SKM-1 treated with dmso at 0.1 percent for 144 hours (cell line): ENCODE data around the gene CAVIN1.
"Not testable (repeated sequence)": the region's sequence is repeated elsewhere in the genome, so short reads cannot be mapped to it uniquely, and the experiment has no call there.

ENCODE experiments used
- DNase-seq: peaks from one replicate; lab custom pipeline; 2025; ENCODE audit not compliant: unreplicated experiment; lab: John Stamatoyannopoulos, UW

Gene CAVIN1

DNA sequence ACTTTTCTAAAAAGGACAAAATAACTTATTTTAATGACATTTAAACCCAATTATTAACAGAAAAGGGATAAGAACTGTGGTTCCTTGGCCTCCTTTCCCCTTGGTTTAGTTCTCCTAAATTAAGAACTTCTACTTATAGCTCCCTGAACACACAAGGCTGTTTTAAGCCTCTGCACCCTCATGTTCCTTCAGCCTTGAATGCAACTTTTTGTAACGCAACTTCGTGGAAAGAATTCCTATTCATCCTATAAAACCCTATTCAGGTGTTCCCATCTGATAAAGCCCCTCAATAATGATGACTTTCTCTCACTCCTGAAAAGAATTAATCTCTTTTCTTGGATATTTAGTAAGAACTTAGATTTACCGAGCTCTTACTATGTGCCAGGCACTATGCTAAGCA lies 41.2 kb downstream of the CAVIN1 start:
- no peak for DNase-seq

DNA sequence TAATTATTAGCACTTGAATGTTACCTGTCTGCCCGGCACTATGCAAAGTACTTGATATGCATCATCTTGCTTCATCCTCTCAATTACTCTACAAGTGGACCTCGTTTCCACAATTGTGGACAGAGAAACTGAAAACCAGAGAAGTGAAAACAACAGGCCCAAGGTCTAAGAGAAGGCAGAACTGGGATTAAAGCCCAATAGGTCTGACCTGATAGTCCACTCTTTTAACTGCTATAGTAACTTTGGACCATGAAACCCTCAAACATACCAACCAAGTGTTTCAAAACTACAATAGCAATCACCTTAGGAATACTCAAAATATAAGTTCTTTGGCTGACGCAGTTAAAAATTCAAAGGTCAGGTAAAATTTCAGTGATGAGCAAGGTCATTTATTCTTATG lies 42.1 kb downstream of the CAVIN1 start:
- DNase-seq, result no peak

DNA sequence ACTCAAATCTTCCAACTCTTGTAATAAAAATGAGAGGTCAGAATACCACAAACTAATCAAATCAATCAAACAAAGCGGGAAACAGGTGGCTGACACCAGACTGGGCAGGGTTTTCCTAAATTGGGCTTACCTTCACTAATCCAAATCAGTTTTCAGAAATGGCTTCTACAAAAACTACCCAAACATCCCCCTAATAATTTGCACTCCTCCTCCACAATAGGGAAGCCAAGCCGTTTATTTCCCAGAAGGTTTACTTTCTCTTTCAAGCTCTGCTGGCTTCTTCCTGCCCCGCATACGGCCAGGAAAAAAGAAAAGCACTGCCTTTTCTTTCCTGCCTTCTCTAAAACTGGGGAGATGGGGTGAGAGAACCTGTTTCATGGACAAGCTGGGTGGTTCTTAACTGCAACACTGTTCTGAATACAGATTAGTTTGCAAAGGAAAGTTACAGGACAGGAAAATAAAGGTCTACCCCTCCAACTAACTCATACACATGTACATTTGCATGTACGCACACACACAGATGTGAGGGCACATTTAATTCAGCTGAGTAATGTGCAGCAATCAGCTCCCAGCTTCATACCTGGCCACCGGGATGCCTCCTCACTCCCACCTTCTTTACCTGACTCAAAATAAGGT lies 44.0 kb downstream of the CAVIN1 start:
- DNase-seq, result no peak

DNA sequence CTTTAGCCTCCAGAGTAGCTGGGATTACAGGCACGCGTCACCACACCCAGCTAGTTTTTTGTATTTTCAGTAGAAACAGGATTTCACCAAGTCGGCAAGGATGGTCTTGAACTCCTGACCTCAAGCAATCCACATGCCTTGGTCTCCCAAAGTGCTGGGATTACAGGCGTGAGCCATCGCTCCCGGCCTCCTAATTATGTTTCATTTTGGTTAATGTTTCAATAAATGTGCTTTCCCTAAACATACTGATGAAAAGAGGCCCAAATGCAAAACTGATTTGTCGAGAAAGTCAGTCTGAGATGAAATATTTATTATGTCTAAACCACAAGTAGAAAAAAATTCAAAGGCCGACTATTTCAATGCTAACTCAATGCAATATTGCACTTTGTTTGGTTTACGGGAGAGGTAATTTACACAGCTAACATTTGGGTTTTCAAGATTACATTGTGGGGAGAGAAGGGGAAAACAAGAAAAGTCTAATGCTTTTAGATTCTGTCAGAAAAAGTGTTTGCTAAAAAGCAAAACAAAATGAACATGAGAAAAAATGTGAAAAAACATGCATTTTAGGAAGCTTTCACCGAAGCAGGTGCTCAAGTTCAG lies 44.6 kb downstream of the CAVIN1 start:
- no peak for DNase-seq

DNA sequence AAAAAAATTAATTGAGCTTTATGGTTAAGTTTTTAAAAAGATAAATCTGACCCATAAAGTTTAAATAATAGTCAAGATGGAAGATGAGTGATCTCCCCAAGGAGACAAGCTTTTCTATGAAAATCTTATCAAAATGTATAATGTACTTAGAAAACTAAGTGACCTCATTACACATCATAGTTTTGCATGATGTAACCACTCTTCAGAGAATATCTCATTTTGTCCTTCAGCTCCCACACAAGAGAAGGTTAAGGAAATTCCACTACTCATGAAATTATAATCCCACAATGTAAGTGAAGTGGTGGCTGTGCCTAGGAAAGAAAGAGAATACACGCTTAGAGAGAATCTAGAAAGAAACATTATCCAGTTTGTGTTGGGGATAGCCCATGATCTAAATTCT lies 49.2 kb downstream of the CAVIN1 start:
- no peak for DNase-seq

DNA sequence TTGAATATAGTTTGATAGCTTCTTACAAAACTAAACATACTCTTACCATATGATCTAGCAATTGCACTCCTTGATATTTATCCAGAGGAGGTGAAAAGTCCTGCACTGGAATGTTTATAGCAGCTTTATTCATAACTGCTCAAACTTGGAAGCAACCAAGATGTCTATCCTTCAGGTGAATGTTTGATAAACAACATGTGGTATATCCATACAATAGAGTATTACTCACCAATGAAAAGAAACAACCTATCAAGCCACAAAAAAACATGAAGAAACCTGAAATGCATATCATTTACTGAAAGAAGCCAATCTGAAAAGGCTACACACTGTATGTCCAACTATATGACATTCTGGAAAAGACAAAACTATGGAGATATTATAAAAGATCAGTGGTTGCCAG lies 50.9 kb downstream of the CAVIN1 start:
- no peak for DNase-seq

DNA sequence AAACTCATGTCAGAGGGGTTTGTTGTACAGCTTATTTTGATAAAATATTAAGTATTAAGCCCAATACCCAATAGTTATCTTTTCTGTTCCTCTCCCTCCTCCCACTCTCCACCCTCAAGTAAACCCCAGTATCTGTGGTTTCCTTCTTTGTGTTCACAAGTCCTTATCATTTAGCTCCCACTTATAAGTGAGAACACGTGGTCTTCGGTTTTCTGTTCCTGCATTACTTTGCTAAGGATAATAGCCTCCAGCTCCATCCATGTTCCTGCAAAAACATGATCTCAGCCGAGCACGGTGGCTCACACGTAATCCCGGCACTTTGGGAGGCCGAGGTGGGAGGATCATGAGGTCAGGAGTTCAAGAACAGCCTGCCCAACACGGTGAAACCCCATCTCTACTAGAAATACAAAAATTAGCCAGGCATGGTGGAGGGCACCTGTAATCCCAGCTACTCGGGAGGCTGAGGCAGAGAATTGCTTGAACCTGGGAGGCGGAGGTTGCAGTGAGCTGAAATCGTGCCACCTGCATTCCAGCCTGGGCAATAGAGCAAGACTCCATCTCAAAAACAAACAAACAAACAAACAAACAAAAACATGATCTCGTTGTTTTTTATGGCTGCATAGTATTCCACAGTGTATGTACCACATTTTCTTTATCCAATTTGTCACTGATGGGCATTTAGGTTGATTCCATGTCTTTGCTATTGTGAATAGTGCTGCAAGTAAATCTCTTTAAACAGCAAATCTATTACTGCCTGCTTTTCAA lies 54.1 kb downstream of the CAVIN1 start:
- not testable (repeated sequence) for DNase-seq

DNA sequence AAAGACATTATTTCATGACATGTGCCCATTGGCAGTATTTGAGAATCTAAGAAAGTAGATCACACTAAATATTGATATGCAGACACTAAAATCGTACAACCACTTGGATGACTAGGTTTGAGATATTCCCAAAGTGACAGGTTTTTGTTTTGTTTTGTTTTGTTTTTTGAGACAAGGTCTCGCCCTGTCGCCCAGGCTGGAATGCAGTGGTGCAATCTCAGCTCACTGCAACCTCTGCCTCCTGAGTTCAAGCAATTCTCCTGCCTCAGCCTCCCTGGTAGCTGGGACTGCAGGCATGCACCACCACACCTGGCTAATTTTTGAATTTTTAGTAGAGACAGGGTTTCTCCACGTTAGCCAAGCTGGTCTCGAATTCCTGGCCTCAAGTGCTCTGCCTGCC lies 54.7 kb downstream of the CAVIN1 start:
- DNase-seq, result not testable (repeated sequence)

DNA sequence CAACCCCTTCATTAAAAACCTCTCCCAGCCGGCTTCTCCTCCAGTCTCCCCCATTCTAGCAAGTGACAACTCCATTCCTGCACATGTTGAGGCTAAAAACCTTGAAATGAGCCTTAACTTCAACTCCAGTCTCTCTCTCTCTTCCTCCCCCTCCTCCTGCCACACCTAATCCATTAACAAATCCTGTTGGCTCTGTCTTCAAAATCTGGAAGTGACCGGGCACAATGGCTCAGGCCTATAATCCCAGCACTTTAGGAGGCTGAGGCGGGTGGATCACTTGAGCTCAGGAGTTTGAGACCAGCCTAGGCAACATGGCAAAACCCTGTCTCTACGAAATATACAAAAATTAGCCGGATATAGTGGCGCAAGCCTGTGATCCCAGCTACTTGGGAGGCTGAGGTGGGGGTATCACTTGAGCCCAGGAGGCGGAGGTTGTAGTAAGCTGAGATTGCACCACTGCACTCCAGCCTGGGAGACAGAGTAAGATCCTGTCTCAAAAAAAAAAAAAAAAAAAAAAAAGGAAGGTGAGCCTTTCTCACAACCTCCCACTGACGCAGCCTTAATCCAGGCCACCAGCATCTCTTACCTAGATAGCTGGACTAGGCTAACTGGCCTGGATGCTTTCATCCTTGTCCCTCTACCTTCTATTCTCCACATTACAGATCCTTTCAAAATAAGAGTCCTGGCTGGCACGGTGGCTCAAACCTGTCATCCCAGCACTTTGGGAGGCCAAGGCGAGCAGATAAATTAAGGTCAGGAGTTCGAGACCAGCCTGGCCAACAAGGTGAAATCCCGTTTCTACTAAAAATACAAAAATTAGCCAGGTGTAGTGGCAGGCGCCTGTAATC lies 56.7 kb downstream of the CAVIN1 start:
- peak; percentile 23 for DNase-seq

DNA sequence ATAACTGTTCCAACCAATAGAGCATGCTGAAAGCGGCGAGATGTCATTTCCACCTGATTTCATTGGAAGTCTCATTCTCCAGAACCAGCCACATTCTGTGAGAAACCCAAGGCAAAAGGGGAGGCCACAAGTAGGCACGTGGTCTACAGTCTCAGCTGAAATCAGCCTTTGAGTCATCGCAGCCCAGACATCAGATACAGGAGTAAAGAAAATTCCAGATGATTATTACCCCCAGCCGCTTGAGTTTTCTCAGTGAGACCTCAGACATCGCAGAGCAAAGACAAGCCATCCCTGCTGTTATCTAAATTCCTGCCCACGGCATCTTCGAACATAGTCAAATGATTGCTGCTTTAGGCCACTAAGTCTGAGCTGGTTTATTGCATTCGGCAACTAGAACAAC lies 57.9 kb downstream of the CAVIN1 start:
- DNase-seq, result no peak

DNA sequence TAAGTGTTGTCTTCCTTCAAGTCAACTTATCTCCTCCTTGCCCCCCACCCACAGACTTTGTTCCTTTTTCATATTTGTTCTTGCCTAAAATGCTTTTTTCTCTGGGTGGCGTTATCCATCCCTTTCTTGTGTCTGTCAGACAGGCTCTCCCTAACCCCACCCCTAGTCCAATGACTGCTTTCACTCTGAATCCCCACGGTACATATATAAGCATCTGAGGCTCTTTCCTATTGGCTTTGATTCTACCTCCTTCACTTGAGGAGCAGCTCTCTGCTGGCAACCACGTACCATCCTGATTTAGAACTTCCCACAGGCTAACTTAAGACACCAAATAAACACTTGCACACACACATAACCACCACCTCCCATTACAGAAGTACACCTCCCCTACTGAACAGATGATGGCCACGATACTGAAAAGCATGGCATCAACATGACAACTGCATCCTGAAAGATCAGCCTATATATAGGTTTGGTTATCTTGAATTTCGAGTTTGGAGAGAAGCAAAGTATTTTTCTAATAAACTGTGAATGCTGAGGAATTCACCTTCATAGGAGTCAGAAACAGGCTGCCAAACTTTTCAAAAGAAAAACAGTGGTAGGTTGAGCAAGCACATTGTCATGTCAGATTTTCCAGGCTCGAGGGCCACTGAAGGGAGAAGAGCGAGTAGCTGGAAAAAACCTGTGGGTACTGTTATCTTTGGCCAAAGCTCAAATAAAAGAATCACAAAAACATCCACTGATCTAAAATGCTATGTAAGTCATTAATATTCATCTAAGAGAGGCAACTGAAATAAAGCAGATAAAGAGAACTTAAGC lies 59.1 kb downstream of the CAVIN1 start:
- DNase-seq, result no peak

DNA sequence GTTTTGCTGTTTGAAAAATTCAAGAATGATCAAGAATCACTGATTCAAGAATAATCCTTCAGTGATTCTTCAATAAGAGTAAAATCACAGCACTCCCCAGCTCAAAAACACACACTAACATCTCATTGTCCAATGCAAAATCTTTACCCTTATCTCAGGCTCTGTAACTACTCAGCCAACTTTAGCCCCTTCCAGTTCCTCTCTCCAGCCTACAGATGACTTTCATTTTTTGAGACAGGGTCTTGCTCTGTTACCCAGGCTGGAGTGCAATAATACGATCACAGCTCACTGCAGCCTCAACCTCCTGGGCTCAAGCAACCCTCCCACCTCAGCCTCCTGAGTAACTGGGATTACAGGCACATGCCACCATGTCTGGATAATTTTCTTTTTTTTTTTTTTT lies 59.8 kb downstream of the CAVIN1 start:
- no peak for DNase-seq

DNA sequence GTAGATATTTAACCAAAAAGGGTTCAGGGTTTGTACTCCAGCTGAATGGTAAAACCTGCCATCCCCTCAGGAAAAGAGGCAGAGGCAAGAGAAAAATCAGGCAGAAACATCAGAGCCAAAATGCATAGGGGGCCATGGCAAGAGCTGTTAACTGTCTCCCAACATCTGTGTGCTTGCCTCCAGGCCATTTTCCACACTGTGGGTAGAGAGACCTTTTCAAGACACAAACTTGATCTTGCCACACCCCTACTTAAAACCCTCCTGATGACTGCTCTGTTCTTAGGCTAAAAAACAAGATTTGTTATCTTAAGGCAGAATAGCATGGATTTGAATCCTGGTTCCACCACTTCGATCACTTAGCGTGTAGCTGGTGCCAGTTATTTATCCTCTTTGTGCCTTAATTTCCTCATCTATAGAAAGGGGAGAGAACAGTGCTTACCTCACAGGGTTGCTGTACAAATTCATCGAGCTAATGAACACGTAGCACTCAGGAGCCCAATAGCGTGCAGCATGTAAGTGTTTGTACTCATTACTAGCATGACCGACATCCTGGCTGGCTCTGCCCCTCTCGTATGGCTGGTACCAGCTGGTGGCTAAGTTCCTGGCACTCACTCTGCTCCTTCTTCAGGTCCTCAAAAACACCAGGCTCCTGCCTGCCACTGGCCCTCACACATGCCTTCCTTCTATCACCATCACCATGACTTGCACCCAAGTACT lies 60.7 kb downstream of the CAVIN1 start:
- no peak for DNase-seq

DNA sequence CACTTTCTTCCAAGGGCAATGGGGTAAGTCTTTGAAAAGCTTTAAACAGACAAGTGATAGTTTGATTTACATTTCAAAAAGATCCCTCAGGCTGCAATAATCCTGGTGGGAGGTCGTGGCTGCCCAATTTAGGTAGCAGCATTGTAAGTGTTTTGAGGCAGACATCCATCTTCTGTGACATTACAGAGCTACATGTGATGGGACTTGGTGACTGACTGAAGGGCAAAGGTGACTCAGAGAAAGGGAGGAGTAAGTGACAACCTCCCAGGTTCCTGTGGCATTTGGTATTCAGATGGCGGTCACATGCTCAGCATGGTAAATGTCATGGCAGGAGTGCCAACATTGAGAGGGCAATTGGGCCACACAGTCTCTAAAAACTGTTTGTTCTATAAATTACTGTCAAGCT lies 61.3 kb downstream of the CAVIN1 start:
- DNase-seq, result no peak

DNA sequence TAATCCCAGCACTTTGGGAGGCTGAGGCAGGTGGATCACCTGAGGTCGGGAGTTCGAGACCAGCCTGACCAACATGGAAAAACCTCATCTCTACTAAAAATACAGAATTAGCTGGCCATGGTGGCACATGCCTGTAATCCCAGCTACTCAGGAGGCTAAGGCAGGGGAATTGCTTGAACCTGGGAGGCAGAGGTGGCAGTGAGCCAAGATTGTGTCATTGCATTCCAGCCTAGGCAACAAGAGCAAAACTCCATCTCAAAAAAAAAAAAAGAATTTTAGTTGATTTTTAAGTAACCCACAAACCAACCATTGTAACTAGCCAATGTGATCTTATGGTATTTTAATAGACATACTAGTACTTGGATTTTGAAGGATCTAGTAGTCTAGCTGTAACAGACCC lies 62.7 kb downstream of the CAVIN1 start:
- DNase-seq, result not testable (repeated sequence)

DNA sequence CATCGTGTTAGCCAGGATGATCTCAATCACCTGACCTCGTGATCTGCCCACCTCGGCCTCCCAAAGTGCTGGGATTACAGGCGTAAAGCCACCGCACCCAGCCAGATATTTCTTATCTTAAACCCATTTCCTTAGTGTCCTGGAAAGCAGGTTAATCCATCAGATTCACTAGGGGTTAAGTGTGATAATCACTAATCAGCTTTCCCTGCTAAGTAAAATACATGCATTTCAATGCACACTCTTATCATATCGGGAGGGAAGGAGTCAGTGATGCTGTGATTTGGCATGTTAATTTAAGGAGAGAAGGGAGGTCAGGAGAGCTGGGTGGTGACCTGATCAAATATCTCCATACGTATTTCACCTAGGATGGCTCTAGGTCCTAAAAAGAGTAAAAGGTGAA lies 63.9 kb downstream of the CAVIN1 start:
- no peak for DNase-seq

DNA sequence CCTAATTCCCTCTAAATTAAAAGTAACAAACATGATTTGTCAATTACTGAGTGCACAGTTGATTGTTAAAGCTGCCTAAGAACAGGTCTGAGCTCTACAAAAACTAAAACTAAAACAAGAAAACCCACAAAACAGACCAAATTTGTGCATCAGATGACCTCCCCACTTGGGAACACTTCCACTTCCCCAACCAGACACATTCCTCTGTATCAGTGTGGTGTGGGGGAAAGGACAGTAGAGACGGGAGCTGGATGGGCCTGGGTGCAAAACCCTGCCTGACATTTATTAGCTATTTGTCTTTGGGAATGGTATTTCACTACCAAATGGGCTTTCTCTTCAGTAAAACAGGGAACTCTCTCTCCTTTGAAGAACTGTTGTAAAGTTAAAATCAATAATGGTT lies 64.6 kb downstream of the CAVIN1 start:
- no peak for DNase-seq

DNA sequence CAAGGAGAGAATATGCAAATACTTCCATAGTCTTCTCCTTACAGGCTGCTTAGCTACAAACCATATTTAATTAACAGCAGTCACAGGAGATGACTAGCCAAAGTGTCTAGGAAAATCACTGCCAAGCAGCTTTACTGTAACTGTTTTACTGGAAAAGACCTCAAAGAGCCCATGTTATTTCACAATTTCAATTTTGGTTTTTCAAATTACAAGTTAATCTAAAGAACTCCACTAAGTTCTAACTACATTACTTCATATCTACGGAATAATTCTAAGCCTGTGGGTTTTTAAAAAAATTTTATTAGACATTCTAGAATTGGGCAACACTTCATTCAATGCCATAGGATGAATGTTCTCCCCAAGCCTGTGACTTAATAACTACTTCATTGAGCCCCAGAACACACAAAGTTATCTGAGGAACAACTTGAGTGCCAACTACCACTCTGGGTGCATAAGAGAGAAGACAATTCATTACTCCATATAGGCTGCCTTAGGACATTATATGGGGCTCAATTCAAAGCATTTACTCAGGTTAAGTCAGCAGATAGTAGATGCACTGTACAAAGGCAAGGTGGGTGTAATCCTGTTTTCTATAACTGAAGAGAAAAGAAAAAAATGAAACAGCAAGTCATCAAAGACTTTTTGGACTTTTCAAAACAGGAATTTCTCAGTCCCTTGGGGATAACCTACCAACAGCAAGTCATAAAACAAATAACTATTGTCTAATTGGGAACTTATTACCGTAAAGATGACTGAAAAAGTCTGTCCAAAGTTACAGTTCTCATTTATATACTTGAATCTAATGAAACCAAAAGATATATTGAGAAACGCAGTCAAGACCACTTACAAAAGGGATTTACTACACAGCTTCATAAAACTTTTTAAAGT lies 67.9 kb downstream of the CAVIN1 start:
- DNase-seq, result no peak
